ENCODE data around the gene SDCCAG8. TPM values are rescaled to one million over a fixed set of nuclear protein-coding genes. Genes with fewer than 3 reads are reported as not detected.

The SDCCAG8 gene
- total and polyA plus RNA-seq, 4 donors = 8.5 to 25.8 (median 17.5) TPM

DNA sequence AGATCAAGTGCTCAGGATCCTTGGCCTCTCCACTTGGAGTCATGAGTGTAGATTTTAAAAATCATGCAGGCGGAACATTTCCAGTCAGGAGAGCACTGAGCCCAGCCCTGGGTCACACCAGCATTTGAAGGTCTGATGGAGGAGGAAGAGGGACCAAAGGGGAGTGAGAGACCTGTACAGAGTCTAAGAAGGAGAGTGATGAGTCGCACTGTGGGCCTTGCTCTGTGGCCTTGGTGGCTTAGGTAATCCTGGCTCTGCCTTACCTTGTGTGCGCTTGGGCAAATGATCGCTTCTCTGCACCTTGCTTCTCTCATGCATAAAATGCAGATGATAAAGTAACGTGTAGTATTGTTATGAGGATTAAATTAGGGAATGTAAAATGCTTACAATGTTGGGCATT lies 225.3 kb downstream of the SDCCAG8 start (continued):
- TF ChIP-seq, protein P1, sequence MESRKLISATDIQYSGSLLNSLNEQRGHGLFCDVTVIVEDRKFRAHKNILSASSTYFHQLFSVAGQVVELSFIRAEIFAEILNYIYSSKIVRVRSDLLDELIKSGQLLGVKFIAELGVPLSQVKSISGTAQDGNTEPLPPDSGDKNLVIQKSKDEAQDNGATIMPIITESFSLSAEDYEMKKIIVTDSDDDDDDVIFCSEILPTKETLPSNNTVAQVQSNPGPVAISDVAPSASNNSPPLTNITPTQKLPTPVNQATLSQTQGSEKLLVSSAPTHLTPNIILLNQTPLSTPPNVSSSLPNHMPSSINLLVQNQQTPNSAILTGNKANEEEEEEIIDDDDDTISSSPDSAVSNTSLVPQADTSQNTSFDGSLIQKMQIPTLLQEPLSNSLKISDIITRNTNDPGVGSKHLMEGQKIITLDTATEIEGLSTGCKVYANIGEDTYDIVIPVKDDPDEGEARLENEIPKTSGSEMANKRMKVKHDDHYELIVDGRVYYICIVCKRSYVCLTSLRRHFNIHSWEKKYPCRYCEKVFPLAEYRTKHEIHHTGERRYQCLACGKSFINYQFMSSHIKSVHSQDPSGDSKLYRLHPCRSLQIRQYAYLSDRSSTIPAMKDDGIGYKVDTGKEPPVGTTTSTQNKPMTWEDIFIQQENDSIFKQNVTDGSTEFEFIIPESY (IDR thresholded peaks at IDR 0.05) = no peak
- TF ChIP-seq JUND (IDR thresholded peaks at IDR 0.05) = no peak

DNA sequence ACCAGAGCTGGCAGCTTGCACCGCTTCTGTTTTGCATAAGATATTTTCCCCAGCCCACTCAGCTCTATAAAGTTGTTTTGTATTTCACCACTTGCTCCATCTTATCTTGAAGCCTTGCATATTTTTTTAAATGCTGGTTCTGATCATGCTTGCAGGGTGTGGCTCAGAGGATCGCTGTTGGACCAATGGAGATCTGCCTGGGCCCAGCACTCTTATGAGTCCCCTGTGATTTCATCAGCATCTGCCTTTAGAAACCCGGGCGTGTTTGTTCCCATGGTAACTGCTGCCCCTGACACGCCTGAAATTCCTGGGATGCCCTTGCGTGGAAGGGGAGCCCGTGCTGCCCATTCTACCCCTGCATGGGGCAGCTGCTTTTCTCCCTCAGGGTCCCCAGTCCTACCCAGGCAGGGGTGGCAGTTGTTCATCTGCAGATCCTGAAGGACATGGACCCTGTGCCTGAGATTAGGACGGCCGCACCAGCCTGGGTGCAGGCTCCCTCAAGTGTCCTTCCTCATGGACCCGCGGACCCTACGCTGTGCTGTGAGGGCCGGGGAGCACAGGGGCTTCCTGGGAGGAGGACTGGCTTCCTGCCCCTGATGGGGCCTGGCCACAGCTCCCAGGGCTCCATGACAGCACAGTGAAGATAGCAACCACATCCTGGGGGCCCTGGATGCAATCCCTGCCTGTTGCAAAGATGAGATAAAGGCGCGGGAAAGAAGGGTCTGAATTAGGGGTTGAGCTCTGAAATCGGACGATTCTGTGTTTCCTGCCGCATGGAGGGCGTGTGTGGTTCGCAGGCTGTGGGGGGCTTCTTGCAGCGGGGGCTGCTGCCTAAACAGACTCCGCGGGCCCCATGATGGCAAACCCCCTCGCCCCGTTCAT lies 226.5 kb downstream of the SDCCAG8 start:
- no peak for DNase-seq (ENCODE audit: low spot score)

GRCh38 chr1:243483071-243483771 lies 227.4 kb downstream of the SDCCAG8 start:
- no peak for TF ChIP-seq HNF4G (IDR thresholded peaks at IDR 0.05)
- TF ChIP-seq EGR1 (IDR thresholded peaks at IDR 0.05; ENCODE audit: low read depth in 2 of 2) = peak in 1 of 2 donors; percentile 2
- TF ChIP-seq, protein P2, sequence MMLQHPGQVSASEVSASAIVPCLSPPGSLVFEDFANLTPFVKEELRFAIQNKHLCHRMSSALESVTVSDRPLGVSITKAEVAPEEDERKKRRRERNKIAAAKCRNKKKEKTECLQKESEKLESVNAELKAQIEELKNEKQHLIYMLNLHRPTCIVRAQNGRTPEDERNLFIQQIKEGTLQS (IDR thresholded peaks at IDR 0.05) = no peak
- TF ChIP-seq CTCF (IDR thresholded peaks at IDR 0.05; ENCODE audit: low read depth, low read length, missing input control) = peak; percentile 49
- no peak for TF ChIP-seq YY1 (IDR thresholded peaks at IDR 0.05)
- no peak for TF ChIP-seq HNF4A (conservative IDR thresholded peaks at IDR 0.05)
- TF ChIP-seq RAD21 (IDR thresholded peaks at IDR 0.05) = peak; percentile 64 to 73
- no peak for TF ChIP-seq SP1 (IDR thresholded peaks at IDR 0.05)
- TF ChIP-seq, protein P1 (IDR thresholded peaks at IDR 0.05) = no peak
- Histone ChIP-seq H3K36me3 (ENCODE audit: control insufficient read depth in 4 of 4, insufficient read depth in 3 of 4, low read depth in 1 of 4, low read length in 3 of 4) (no peaks in the 10 kb centered on the region), H3K9ac (ENCODE audit: low read depth in 1 of 2, low read length in 2 of 2) (peak overlapping the region; percentile 50 to 78), H3K27ac (ENCODE audit: low read depth in 1 of 2, low read length in 2 of 2) (peak overlapping the region; percentile 83 to 94), H3K4me1 (ENCODE audit: control insufficient read depth in 4 of 4, insufficient read depth in 4 of 4, low read length in 3 of 4) (peaks cover 0 to 13% (median 7%) of the 10 kb centered on the region in 4 donors), H3K4me3 (ENCODE audit: low read depth in 1 of 3, low read length in 3 of 3) (peak overlapping the region; percentile 11 to 75 (median 62)), H3K27me3 (ENCODE audit: control insufficient read depth in 4 of 4, insufficient read depth in 4 of 4, low read length in 3 of 4) (no peaks in the 10 kb centered on the region), H3K9me3 (ENCODE audit: control insufficient read depth in 4 of 4, low read length in 3 of 4) (no peaks in the 10 kb centered on the region)
- peak; percentile 41 for DNase-seq (ENCODE audit: low spot score)
- WGBS = 11% methylated on average over 60 of the region's 60 CpGs

More for the DNA sequence above, 226.5 kb downstream of the SDCCAG8 start:
- Histone ChIP-seq H3K9ac (ENCODE audit: low read depth in 1 of 2, low read length in 2 of 2) (peak overlapping the region; percentile 50 to 78), H3K4me1 (ENCODE audit: control insufficient read depth in 4 of 4, insufficient read depth in 4 of 4, low read length in 3 of 4) (peaks cover 0 to 13% (median 7%) of the 10 kb centered on the region in 4 donors), H3K27ac (ENCODE audit: low read depth in 1 of 2, low read length in 2 of 2) (peak overlapping the region; percentile 83 to 94), H3K4me3 (ENCODE audit: low read depth in 1 of 3, low read length in 3 of 3) (peak overlapping the region; percentile 11 to 62 (median 32)), H3K9me3 (ENCODE audit: control insufficient read depth in 4 of 4, low read length in 3 of 4) (no peaks in the 10 kb centered on the region), H3K27me3 (ENCODE audit: control insufficient read depth in 4 of 4, insufficient read depth in 4 of 4, low read length in 3 of 4) (no peaks in the 10 kb centered on the region), H3K36me3 (ENCODE audit: control insufficient read depth in 4 of 4, insufficient read depth in 3 of 4, low read depth in 1 of 4, low read length in 3 of 4) (no peaks in the 10 kb centered on the region)
- WGBS = 52% methylated on average over 25 of the region's 25 CpGs
- TF ChIP-seq YY1 (IDR thresholded peaks at IDR 0.05) = peak; percentile 16
- no peak for TF ChIP-seq FOXA1 (IDR thresholded peaks at IDR 0.05)
- no peak for TF ChIP-seq RAD21 (IDR thresholded peaks at IDR 0.05)
- TF ChIP-seq HNF4G (IDR thresholded peaks at IDR 0.05) = no peak
- no peak for TF ChIP-seq SP1 (IDR thresholded peaks at IDR 0.05)
- TF ChIP-seq FOXA2 (IDR thresholded peaks at IDR 0.05) = no peak
- TF ChIP-seq RXRA (IDR thresholded peaks at IDR 0.05) = no peak
- no peak for TF ChIP-seq EGR1 (IDR thresholded peaks at IDR 0.05; ENCODE audit: low read depth in 2 of 2)
